LNCAP (cell line): Measurements from ENCODE around the gene DGCR8.

Source experiments
- TF ChIP-seq, protein P1 (sequence below): fragments of 450-650 bp; IDR thresholded peaks from 2 replicates; pipeline ENCODE4 v1.5.1; 2017; ENCODE audit warnings: mild to moderate bottlenecking

Gene DGCR8

DNA sequence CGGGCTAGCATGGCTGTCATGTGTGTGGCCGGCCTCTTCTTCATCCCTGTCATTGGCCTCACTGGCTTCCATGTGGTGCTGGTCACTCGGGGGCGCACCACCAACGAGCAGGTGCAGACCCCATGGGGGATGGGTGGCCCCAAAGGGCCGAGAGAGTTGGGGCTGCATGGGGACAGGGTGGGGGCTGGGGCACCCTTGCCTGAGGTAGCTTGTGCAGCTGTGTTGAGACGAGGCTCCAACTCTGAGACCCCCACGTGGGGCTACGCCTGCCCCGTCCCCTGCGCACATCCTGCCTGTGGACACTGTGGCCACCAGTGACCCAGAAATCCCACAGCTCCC lies 60.0 kb downstream of the DGCR8 start:
- TF ChIP-seq, protein P1, sequence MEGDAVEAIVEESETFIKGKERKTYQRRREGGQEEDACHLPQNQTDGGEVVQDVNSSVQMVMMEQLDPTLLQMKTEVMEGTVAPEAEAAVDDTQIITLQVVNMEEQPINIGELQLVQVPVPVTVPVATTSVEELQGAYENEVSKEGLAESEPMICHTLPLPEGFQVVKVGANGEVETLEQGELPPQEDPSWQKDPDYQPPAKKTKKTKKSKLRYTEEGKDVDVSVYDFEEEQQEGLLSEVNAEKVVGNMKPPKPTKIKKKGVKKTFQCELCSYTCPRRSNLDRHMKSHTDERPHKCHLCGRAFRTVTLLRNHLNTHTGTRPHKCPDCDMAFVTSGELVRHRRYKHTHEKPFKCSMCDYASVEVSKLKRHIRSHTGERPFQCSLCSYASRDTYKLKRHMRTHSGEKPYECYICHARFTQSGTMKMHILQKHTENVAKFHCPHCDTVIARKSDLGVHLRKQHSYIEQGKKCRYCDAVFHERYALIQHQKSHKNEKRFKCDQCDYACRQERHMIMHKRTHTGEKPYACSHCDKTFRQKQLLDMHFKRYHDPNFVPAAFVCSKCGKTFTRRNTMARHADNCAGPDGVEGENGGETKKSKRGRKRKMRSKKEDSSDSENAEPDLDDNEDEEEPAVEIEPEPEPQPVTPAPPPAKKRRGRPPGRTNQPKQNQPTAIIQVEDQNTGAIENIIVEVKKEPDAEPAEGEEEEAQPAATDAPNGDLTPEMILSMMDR = no peak

DNA sequence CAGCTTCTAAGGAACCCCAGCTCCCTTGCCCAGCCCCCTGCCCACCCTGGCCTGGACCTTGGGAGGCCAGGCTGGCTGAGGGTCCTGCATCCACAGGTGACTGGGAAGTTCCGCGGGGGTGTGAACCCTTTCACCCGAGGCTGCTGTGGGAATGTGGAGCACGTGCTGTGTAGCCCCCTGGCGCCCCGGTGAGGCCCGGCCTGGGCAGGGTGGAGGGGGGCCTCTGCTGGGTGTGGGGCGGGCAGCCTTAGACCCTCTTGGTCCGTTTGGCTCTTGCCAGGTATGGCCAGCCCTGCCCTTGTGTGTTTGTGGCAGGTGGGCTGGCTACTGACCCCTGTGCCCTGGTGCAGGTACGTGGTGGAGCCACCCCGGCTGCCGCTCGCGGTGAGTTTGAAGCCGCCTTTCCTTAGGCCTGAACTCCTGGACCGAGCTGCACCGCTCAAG lies 60.5 kb downstream of the DGCR8 start:
- TF ChIP-seq, protein P1 = no peak

DNA sequence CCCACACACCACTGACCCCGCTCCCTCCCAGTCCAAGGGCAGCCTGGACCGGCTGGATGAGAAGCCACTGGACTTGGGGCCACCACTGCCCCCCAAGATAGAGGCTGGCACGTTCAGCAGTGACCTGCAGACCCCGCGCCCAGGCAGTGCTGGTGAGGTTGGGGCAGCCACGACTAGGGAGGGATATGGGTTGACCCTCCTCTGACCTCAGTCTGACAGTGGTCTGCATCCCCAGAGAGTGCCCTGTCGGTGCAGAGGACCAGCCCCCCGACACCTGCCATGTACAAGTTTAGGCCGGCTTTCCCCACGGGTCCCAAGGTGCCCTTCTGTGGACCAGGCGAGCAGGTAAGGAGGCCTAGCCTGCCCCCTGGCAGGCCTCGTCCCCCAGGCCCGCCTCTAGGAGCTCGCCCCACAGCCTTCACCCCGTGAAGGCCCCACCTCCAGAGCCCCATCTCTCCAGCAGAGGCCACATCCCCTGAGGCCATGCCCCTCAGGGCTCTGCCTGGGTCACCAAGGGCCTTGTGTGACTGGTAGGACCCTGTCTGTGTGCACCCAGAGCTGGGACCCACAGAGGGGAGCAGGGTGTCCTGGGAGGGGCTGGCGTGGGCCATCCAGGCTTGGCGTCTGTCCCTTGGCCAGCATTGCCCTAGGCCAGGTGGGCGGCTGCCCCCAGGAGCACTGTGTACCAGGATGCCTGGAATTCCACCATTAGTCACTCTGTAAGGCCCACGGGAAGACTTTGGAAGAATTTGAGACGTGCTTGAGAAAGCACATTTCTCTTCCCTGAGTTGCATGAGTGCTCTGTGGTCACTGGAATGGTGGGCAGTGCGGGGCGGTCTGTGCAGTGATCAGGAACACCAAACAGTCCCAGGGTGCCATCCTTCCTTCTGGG lies 61.4 kb downstream of the DGCR8 start:
- TF ChIP-seq, protein P1 = no peak

DNA sequence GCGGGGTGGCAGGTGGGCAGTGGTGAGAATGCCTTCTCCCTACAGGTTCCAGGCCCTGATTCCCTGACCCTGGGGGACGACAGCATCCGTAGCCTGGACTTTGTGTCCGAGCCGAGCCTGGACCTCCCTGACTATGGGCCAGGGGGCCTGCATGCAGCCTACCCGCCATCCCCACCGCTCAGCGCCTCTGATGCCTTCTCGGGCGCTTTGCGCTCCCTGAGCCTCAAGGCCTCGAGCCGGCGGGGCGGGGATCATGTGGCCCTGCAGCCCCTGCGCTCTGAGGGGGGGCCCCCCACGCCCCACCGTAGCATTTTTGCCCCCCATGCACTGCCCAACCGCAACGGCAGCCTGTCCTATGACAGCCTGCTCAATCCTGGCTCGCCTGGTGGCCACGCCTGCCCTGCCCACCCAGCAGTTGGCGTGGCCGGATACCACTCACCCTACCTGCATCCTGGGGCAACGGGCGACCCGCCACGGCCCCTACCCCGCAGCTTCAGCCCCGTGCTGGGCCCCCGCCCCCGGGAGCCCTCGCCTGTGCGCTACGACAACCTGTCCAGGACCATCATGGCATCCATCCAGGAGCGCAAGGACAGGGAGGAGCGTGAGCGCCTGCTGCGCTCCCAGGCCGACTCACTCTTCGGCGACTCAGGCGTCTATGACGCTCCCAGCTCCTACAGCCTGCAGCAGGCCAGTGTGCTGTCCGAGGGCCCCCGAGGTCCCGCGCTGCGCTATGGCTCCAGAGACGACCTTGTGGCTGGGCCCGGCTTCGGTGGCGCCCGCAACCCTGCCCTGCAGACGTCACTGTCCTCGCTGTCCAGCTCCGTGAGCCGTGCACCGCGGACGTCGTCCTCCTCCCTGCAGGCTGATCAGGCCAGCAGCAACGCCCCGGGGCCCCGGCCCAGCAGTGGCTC lies 62.9 kb downstream of the DGCR8 start:
- TF ChIP-seq, protein P1 = no peak

DNA sequence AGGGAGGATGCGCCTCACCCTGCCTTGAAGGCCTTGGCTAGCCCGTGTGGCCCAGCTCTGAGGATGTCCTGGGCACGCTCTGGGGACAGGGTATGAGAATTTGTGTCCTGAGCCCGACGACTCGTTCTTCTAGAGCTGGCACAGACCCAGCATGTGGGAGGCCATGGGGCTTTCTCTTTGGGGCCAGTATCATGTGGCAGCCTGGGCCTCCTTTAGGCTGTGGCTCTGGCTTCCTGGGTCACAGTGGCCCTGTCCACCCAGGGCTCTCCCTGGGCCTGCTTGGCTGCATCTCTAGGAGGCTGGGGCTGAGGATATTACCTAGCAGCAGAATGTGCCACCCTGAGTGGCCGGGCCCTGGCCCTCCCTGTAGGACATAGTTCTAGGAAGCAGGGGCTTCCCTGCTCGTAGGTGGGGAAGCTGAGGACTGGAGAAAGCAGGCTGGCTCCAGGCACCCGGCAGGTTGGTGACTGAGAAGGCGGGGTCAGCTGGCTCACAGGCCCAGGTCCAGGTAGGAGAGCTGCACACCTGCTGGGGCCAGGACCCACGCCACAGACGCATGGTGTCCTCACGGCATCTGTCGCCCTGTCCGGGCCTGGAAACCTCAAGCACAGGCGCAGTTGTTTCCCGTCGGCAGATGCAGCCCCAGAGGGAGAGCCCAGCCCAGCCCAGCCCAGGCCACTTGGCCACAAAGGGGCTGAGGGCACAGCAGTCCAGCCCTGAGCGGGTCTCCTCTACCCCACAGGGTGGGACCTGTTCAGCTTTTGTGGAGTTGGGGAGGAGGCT lies 64.0 kb downstream of the DGCR8 start:
- TF ChIP-seq, protein P1 = no peak

DNA sequence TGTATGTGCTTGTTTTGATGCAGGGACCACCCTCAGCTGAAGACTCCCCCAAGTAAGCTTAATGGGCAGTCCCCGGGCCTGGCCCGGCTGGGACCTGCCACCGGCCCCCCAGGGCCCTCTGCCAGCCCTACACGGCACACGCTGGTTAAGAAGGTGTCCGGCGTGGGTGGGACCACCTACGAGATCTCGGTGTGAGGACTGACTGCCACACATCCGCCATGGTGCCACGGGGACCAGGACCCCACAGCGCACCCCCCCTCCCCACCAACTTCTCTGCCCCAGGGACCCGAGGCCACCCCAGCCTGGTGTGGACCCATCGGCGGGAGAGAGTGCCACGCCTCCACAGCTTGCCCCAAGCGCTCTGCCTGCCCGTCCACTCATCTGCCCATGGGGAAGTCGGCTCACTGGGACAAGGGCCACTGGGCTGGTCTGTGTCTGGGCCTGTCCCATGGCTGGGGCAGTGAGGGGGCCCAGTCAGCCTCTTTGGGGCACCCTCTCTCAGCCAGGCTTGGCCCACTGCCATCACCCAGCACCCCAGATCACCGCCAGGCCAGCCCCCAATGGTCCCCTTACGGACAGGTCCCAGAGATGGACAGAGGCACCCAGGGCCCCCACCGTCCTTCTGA lies 65.3 kb downstream of the DGCR8 start:
- TF ChIP-seq, protein P1 = no peak

DNA sequence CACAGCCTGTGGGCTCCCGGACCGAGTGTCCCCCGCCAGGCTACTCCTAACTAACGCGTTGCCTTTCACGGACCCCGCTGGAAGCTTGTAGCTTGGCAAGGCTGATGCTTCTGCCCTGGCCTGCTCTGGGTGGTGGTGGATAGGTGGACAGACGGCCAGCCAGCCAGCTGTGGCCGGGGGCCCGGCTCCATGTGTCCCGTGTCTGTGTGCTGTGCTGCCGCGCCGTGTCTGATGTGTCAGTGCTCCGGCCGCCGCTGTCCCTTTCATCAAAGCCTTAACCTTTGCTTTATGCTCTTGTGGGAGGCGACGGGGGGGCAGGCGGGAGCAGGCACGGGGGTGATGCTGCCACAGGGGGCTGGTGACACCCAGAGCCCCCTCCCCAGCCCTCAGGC lies 65.8 kb downstream of the DGCR8 start:
- TF ChIP-seq, protein P1 = no peak
